WTC11 (cell line): ENCODE measurements around the gene LAMC3. TPM values are rescaled to one million over a fixed set of nuclear protein-coding genes. Genes with fewer than 3 reads are reported as not detected.

Source experiments
- ATAC-seq: fragments of 200-7000 bp; cut with Tn5 transposase; 2 replicates; pipeline ENCODE4 v1.10.0; 2021; ENCODE audit warnings: mild to moderate bottlenecking, moderate library complexity
- CTCF ChIA-PET: fragments of 300-600 bp; sonication (Branson Sonifier 250); formaldehyde crosslinking; loops from one replicate; lab custom pipeline; 2021; ENCODE audit warnings: antibody characterized with exemption; lab: Charles Lee
- POLR2A ChIA-PET: fragments of 350-600 bp; sonication (Branson Sonifier 250); formaldehyde crosslinking; loops from one replicate; lab custom pipeline; 2021; ENCODE audit warnings: antibody characterized with exemption; lab: Charles Lee
- DNase-seq: peaks from one replicate; pipeline ENCODE4 v3.0.0; 2021; ENCODE audit warnings: low spot score
- H3K27ac Mint-ChIP-seq: 2 replicates; pipeline ENCODE4 v1.8.0; 2021; ENCODE audit warnings: mixed read lengths
- H3K27me3 Mint-ChIP-seq: 2 replicates; pipeline ENCODE4 v1.8.0; 2021; ENCODE audit warnings: low read depth, mild to moderate bottlenecking, moderate library complexity, mixed read lengths
- H3K36me3 Mint-ChIP-seq: 2 replicates; pipeline ENCODE4 v1.8.0; 2021; ENCODE audit warnings: mixed read lengths
- H3K4me1 Mint-ChIP-seq: 2 replicates; pipeline ENCODE4 v1.8.0; 2022; ENCODE audit warnings: mixed read lengths
- H3K4me3 Mint-ChIP-seq: 2 replicates; pipeline ENCODE4 v1.8.0; 2021; ENCODE audit warnings: mild to moderate bottlenecking, moderate library complexity, mixed read lengths
- H3K9me3 Mint-ChIP-seq: 2 replicates; pipeline ENCODE4 v1.8.0; 2021; ENCODE audit warnings: mixed read lengths
- ATF1 ChIP-seq: sonication (generic); formaldehyde crosslinking; IDR thresholded peaks from 2 replicates; pipeline ENCODE4 v1.8.1; 2023; ENCODE audit warnings: mild to moderate bottlenecking, moderate library complexity, missing genetic modification reagents
- ATF2 ChIP-seq: sonication (generic); formaldehyde crosslinking; IDR thresholded peaks from 2 replicates; pipeline ENCODE4 v1.8.1; 2022; ENCODE audit warnings: low read depth, missing genetic modification reagents, borderline replicate concordance
- ATF6 ChIP-seq: sonication (generic); formaldehyde crosslinking; IDR thresholded peaks from 2 replicates; pipeline ENCODE4 v1.8.1; 2023; ENCODE audit warnings: mild to moderate bottlenecking, missing genetic modification reagents
- CREB1 ChIP-seq: sonication (generic); formaldehyde crosslinking; IDR thresholded peaks from 2 replicates; pipeline ENCODE4 v1.8.0; 2023; ENCODE audit warnings: mild to moderate bottlenecking, missing genetic modification reagents
- CREM ChIP-seq: sonication (generic); formaldehyde crosslinking; IDR thresholded peaks from 2 replicates; pipeline ENCODE4 v1.8.1; 2022; ENCODE audit warnings: mild to moderate bottlenecking, missing genetic modification reagents, moderate library complexity
- CTCF ChIP-seq: fragments of 200-600 bp; IDR thresholded peaks from 2 replicates; pipeline ENCODE4 v1.8.0; 2022; ENCODE audit warnings: antibody characterized with exemption
- EMX1 ChIP-seq: fragments of 250-450 bp; sonication (Bioruptor Pico); IDR thresholded peaks from 2 replicates; pipeline ENCODE4 v1.8.0; 2021; ENCODE audit warnings: mild to moderate bottlenecking
- ESRRA ChIP-seq: sonication (generic); formaldehyde crosslinking; IDR thresholded peaks from 2 replicates; pipeline ENCODE4 v1.8.1; 2022; ENCODE audit warnings: mild to moderate bottlenecking, missing genetic modification reagents, borderline replicate concordance
- FOXJ3 ChIP-seq: sonication (generic); formaldehyde crosslinking; IDR thresholded peaks from 2 replicates; pipeline ENCODE4 v1.9.0; 2021; ENCODE audit warnings: missing genetic modification reagents, mild to moderate bottlenecking, borderline replicate concordance
- FOXK1 ChIP-seq: sonication (generic); formaldehyde crosslinking; IDR thresholded peaks from 2 replicates; pipeline ENCODE4 v1.8.0; 2022; ENCODE audit warnings: mild to moderate bottlenecking, moderate library complexity, missing genetic modification reagents
- FOXP1 ChIP-seq: sonication (generic); formaldehyde crosslinking; IDR thresholded peaks from 2 replicates; pipeline ENCODE4 v1.8.0; 2022; ENCODE audit warnings: missing genetic modification reagents, mild to moderate bottlenecking, moderate library complexity, borderline replicate concordance
- GABPB1 ChIP-seq: sonication (generic); formaldehyde crosslinking; IDR thresholded peaks from 2 replicates; pipeline ENCODE4 v1.8.1; 2023; ENCODE audit warnings: mild to moderate bottlenecking, missing genetic modification reagents
- IRF2 ChIP-seq: sonication (generic); formaldehyde crosslinking; IDR thresholded peaks from 2 replicates; pipeline ENCODE4 v1.8.0; 2022; ENCODE audit warnings: low read depth, missing genetic modification reagents, borderline replicate concordance
- JUN ChIP-seq: sonication (generic); formaldehyde crosslinking; IDR thresholded peaks from 2 replicates; pipeline ENCODE4 v1.8.0; 2023; ENCODE audit warnings: mild to moderate bottlenecking, missing genetic modification reagents
- NFATC4 ChIP-seq: fragments of 250-450 bp; sonication (Bioruptor Pico); IDR thresholded peaks from 2 replicates; pipeline ENCODE4 v1.9.0; 2021; ENCODE audit warnings: mild to moderate bottlenecking
- NFE2L1 ChIP-seq: sonication (generic); formaldehyde crosslinking; IDR thresholded peaks from 2 replicates; pipeline ENCODE4 v1.8.1; 2023; ENCODE audit warnings: missing genetic modification reagents
- PRRX2 ChIP-seq: fragments of 250-450 bp; sonication (Bioruptor Pico); IDR thresholded peaks from 2 replicates; pipeline ENCODE4 v1.8.0; 2021; ENCODE audit warnings: mild to moderate bottlenecking
- RORB ChIP-seq: fragments of 250-450 bp; sonication (Bioruptor Pico); IDR thresholded peaks from 2 replicates; pipeline ENCODE4 v1.9.0; 2021; ENCODE audit warnings: mild to moderate bottlenecking
- SMAD4 ChIP-seq: sonication (generic); formaldehyde crosslinking; IDR thresholded peaks from 2 replicates; pipeline ENCODE4 v1.8.0; 2022; ENCODE audit warnings: mild to moderate bottlenecking, missing genetic modification reagents
- SP1 ChIP-seq: sonication (generic); formaldehyde crosslinking; conservative IDR thresholded peaks from 2 replicates; pipeline ENCODE4 v1.8.1; 2022; ENCODE audit warnings: missing genetic modification reagents
- ZBTB43 ChIP-seq: sonication (generic); formaldehyde crosslinking; IDR thresholded peaks from 2 replicates; pipeline ENCODE4 v1.8.1; 2023; ENCODE audit warnings: mild to moderate bottlenecking, missing genetic modification reagents
- ZMAT4 ChIP-seq: fragments of 250-450 bp; sonication (Bioruptor Pico); IDR thresholded peaks from 2 replicates; pipeline ENCODE4 v1.9.0; 2021; ENCODE audit warnings: mild to moderate bottlenecking
- ZNF121 ChIP-seq: sonication (generic); formaldehyde crosslinking; IDR thresholded peaks from 2 replicates; pipeline ENCODE4 v1.8.0; 2023; ENCODE audit warnings: missing genetic modification reagents
- ZNF396 ChIP-seq: fragments of 250-450 bp; sonication (Bioruptor Pico); IDR thresholded peaks from 2 replicates; pipeline ENCODE4 v1.8.0; 2021; ENCODE audit warnings: mild to moderate bottlenecking, moderate library complexity, borderline replicate concordance
- total RNA-seq: library from RNA; stranded (reverse); gene quantifications from 3 replicates; pipeline ENCODE4 v1.2.3, GENCODE V29; 2021

LAMC3 gene
- total RNA-seq, 1 experiment from 2014 or later: 50.9 TPM

GRCh38 chr9:131138676-131139075 lies 129.7 kb downstream of the LAMC3 start (continued):
- TF ChIP-seq GABPB1 (CRISPR knock-in tag): no peak
- no peak for TF ChIP-seq JUN (CRISPR knock-in tag)

GRCh38 chr9:131140112-131140511 lies 131.1 kb downstream of the LAMC3 start:
- CTCF ChIA-PET: no interaction called here
- POLR2A ChIA-PET: interaction anchor here (1.5 kb wide), 1 partner anchor 15 kb away, joined by 5 read pairs; the partner anchor contains the start of gene NUP214
- Mint-ChIP-seq H3K4me3 (no peak overlapping the region), H3K27ac (no peak overlapping the region), H3K27me3 (no peaks in the 10 kb centered on the region), H3K9me3 (no peaks in the 10 kb centered on the region), H3K36me3 (peaks cover 67% of the 10 kb centered on the region)
- no peak for TF ChIP-seq SP1 (CRISPR knock-in tag)
- no peak for TF ChIP-seq ZMAT4 (CRISPR knock-in tag)
- TF ChIP-seq FOXJ3: no peak
- no peak for TF ChIP-seq PRRX2 (CRISPR knock-in tag)
- no peak for TF ChIP-seq ESRRA (CRISPR knock-in tag)
- TF ChIP-seq GABPB1 (CRISPR knock-in tag): no peak
- no peak for TF ChIP-seq FOXK1 (CRISPR knock-in tag)
- no peak for TF ChIP-seq CTCF
- no peak for TF ChIP-seq ATF1
- TF ChIP-seq ATF2 (CRISPR knock-in tag): no peak
- TF ChIP-seq NFATC4 (CRISPR knock-in tag): no peak
- no peak for TF ChIP-seq EMX1 (CRISPR knock-in tag)
- no peak for TF ChIP-seq RORB (CRISPR knock-in tag)
- no peak for TF ChIP-seq ZBTB43 (CRISPR knock-in tag)
- no peak for TF ChIP-seq IRF2 (CRISPR knock-in tag)
- no peak for TF ChIP-seq ATF6 (CRISPR knock-in tag)
- TF ChIP-seq ZNF396 (CRISPR knock-in tag): no peak
- TF ChIP-seq, all 79 proteins: peak for 0
- H3K4me1 Mint-ChIP-seq: no peaks in the 10 kb centered on the region
- ATAC-seq (no peak), DNase-seq (no peak)

- Mint-ChIP-seq H3K27me3 (no peaks in the 10 kb centered on the region), H3K9me3 (no peaks in the 10 kb centered on the region), H3K27ac (no peak overlapping the region), H3K4me1 (no peaks in the 10 kb centered on the region), H3K36me3 (peaks cover 67% of the 10 kb centered on the region), H3K4me3 (no peak overlapping the region)
- ChIA-PET POLR2A (no interaction called here), CTCF (no interaction called here)
- TF ChIP-seq NFE2L1 (CRISPR knock-in tag): no peak
- TF ChIP-seq ATF2 (CRISPR knock-in tag): no peak
- TF ChIP-seq JUN (CRISPR knock-in tag): no peak
- TF ChIP-seq SMAD4: no peak
- TF ChIP-seq FOXK1 (CRISPR knock-in tag): no peak
- TF ChIP-seq ZBTB43 (CRISPR knock-in tag): no peak
- no peak for TF ChIP-seq ZNF121 (CRISPR knock-in tag)
- TF ChIP-seq CREB1 (CRISPR knock-in tag): no peak
- no peak for TF ChIP-seq FOXP1
- no peak for TF ChIP-seq CREM (CRISPR knock-in tag)
- no peak for TF ChIP-seq ESRRA (CRISPR knock-in tag)
- DNase-seq (no peak), ATAC-seq (no peak)
These were observed 131.6 kb downstream of the LAMC3 start for GRCh38 chr9:131140550-131140949.
